Type B pancreatic cell (in vitro differentiated cells): Measurements from ENCODE around the gene TIAM2. TPM values are rescaled to one million over a fixed set of nuclear protein-coding genes. Genes with fewer than 3 reads are reported as not detected.

Experiments used
- DNase-seq: peaks from one replicate; pipeline ENCODE4 v3.0.0; 2021; ENCODE audit warnings: mixed read lengths; ENCODE audit not compliant: unreplicated experiment; ENCODE audit errors: extremely low spot score
- H3K27ac Mint-ChIP-seq: 2 replicates; pipeline ENCODE4 v1.8.0; 2021; ENCODE audit warnings: mild to moderate bottlenecking, mixed read lengths
- H3K27me3 Mint-ChIP-seq: 2 replicates; pipeline ENCODE4 v1.8.0; 2021; ENCODE audit warnings: mixed read lengths
- H3K36me3 Mint-ChIP-seq: 2 replicates; pipeline ENCODE4 v1.8.0; 2021; ENCODE audit warnings: mixed read lengths
- H3K4me1 Mint-ChIP-seq: one replicate; pipeline ENCODE4 v1.8.0; 2021; ENCODE audit warnings: mixed read lengths; ENCODE audit not compliant: unreplicated experiment
- H3K4me3 Mint-ChIP-seq: 2 replicates; pipeline ENCODE4 v1.8.0; 2021; ENCODE audit warnings: mild to moderate bottlenecking, mixed read lengths
- H3K9me3 Mint-ChIP-seq: 2 replicates; pipeline ENCODE4 v1.8.0; 2021; ENCODE audit warnings: mixed read lengths
- total RNA-seq: library from RNA; stranded (reverse); gene quantifications from 2 replicates; pipeline ENCODE4 v1.2.1, GENCODE V29; 2021; ENCODE audit warnings: low replicate concordance
- TF ChIP-seq, protein P1 (sequence below): fragments of 200-600 bp; sonication (generic); conservative IDR thresholded peaks from 2 replicates; pipeline ENCODE4 v1.5.0; 2021; ENCODE audit warnings: antibody characterized with exemption, mild to moderate bottlenecking

The TIAM2 gene
- total RNA-seq, 1 donor from 2014 or later: 13.5 TPM

DNA sequence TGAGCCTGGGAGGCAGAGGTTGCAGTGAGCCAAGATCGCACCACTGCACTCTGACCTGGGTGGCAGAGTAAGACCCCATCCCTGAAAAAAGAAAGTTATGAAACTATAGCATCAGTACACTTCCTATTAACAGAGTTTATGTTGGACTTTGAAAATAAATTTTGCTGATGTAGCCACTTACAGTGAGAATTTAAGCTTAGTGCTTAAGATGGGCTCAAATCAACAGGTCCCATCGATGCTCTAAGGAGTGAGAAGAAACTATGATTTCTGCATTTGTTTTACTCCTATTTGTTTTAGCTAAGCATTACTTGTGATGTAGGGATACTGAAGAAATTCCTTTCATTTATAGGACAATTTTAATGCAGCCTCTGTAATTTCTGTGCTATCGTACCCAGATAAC lies 175.4 kb downstream of the TIAM2 start:
- TF ChIP-seq, protein P1, sequence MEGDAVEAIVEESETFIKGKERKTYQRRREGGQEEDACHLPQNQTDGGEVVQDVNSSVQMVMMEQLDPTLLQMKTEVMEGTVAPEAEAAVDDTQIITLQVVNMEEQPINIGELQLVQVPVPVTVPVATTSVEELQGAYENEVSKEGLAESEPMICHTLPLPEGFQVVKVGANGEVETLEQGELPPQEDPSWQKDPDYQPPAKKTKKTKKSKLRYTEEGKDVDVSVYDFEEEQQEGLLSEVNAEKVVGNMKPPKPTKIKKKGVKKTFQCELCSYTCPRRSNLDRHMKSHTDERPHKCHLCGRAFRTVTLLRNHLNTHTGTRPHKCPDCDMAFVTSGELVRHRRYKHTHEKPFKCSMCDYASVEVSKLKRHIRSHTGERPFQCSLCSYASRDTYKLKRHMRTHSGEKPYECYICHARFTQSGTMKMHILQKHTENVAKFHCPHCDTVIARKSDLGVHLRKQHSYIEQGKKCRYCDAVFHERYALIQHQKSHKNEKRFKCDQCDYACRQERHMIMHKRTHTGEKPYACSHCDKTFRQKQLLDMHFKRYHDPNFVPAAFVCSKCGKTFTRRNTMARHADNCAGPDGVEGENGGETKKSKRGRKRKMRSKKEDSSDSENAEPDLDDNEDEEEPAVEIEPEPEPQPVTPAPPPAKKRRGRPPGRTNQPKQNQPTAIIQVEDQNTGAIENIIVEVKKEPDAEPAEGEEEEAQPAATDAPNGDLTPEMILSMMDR: no peak
- no peak for DNase-seq
- H3K27me3 Mint-ChIP-seq: no peaks in the 10 kb centered on the region
- H3K9me3 Mint-ChIP-seq: no peaks in the 10 kb centered on the region
- H3K4me3 Mint-ChIP-seq: no peak overlapping the region
- H3K27ac Mint-ChIP-seq: no peak overlapping the region
- H3K36me3 Mint-ChIP-seq: no peaks in the 10 kb centered on the region
- peaks cover 18% of the 10 kb centered on the region for H3K4me1 Mint-ChIP-seq

DNA sequence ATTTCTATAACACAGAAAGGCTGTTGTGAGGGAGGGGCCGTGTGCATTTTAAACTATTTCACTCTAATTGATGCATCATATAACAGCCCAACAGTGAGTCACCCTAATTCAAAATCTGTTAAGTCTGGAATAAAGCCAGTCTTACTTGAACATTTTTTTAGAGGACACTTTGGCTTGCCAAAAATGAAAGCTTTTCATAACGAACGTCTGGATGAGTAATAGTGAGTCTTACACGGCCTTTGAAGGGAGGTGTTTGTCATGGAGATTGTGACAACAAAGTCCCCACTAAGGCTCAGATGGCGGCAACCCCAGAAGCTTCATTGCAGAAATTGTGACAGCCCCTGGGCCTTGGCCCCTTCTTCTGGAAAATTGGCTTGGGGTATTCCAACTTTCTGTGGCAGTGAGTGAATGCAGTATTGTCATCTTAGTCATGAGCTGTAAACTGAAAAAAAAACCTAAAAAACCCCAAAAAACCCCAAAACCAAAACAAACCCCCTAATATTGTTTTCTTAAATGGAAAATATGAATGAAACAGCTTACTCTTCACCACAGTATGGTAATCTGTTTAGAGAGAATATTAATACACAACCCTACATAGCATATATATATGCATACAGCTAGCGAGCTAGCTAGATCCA lies 176.1 kb downstream of the TIAM2 start:
- peaks cover 18% of the 10 kb centered on the region for H3K4me1 Mint-ChIP-seq
- no peaks in the 10 kb centered on the region for H3K27me3 Mint-ChIP-seq
- H3K27ac Mint-ChIP-seq: peak overlapping the region; percentile 17
- TF ChIP-seq, protein P1: no peak
- DNase-seq: no peak
- no peaks in the 10 kb centered on the region for H3K36me3 Mint-ChIP-seq
- no peak overlapping the region for H3K4me3 Mint-ChIP-seq
- H3K9me3 Mint-ChIP-seq: no peaks in the 10 kb centered on the region

DNA sequence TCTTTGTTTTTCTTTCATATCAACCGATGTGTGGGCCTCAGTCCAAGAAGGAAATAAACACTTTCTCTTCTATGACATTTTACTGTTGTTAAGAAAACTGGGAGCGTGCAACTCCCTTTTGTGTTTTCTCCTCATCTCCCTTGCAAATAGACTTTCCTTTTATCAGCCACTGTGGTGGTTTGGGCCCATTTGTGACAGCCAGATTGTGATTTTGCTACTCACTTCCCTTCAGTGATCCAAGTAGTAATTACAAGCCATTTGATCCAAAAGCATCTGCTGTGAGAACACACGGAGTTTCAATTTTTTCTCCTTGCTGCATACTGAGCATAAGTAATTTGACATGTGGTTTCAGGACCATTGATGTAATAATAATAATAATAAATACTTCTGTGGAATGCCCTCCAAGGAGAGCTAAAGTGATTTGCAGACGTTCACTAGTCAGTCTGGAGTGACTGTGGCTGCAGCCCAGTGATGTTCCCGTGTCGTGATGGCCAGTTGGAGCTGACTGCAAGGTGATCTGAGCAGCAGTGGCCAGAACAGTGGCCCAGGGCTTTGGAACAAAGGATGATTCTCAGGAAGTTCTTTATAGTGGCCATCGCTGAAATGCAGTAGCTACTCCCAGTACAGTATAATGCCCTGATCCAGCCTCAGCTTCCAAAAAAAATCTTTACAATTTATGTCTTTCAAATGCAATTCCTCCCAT lies 176.8 kb downstream of the TIAM2 start:
- TF ChIP-seq, protein P1: no peak
- DNase-seq: no peak
- Mint-ChIP-seq H3K27ac (peak overlapping the region; percentile 17), H3K9me3 (no peaks in the 10 kb centered on the region), H3K4me3 (no peak overlapping the region), H3K36me3 (no peaks in the 10 kb centered on the region), H3K4me1 (peaks cover 18% of the 10 kb centered on the region), H3K27me3 (no peaks in the 10 kb centered on the region)

DNA sequence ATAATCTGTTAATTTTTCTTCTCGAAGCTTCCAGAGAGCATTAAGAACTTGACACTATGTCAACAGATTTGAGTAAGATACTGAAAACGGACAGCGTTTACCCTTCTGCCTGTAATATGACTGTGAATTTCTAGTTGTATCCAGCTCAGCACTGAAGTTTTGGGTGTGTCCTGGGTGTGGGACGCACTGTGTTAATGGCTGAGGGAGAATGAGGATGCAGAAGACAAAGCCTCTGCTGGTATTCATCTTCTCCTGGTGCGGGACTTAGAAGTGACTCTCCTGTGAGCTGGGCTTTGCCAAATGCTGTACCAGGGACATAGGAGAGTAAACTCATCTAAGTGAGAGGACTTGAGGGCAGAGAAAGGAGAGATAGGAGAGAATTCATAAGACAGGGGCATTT lies 178.4 kb downstream of the TIAM2 start:
- peak overlapping the region; percentile 69 for H3K27ac Mint-ChIP-seq
- no peak overlapping the region for H3K4me3 Mint-ChIP-seq
- H3K36me3 Mint-ChIP-seq: no peaks in the 10 kb centered on the region
- DNase-seq: no peak
- TF ChIP-seq, protein P1: no peak
- H3K9me3 Mint-ChIP-seq: no peaks in the 10 kb centered on the region
- H3K4me1 Mint-ChIP-seq: peaks cover 18% of the 10 kb centered on the region
- no peaks in the 10 kb centered on the region for H3K27me3 Mint-ChIP-seq

DNA sequence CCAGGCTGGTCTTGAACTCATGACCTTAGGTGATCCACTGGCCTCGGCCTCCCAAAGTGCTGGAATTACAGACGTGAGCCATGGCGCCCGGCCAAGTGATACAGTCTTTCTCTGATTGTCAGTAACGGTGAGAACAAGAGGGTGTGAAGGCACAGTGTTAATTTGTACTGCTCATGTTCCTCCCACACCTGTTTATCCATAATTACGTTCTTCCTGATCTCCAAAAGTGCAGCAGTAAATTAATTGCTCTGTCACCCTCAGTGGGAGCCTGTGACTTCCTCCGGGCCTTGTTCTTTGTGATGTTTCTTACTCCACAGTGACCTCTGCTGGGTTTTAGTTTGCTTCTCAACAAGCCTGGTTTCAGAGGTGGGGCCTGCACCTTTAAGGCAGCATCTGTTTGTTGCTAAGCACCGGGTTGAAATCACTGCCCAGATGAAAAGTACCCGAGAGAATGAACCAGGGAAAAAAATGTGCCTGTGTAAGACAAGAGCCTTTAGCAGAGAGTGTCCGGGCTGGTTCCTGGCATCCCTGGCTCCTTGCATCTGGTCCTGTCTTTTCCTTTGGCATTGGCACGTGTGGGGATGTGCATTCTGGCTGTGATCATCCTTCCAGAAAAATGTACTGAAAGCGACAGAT lies 179.6 kb downstream of the TIAM2 start:
- Mint-ChIP-seq H3K36me3 (no peaks in the 10 kb centered on the region), H3K27me3 (no peaks in the 10 kb centered on the region), H3K4me3 (no peak overlapping the region), H3K9me3 (no peaks in the 10 kb centered on the region), H3K27ac (peak overlapping the region; percentile 42), H3K4me1 (peaks cover 18% of the 10 kb centered on the region)
- DNase-seq: no peak
- TF ChIP-seq, protein P1: peak; percentile 80
